IPS-11a (cell line): Measurements from ENCODE around the gene SEC16B.

Experiments
- H3K4me3 ChIP-seq: one replicate; pipeline ENCODE4 v1.5.1; 2013; ENCODE audit warnings: low read depth, low read length, control low read depth

SEC16B gene

GRCh38 chr1:177913762-177914540 lies 55.9 kb downstream of the SEC16B start:
- no peak overlapping the region for H3K4me3 ChIP-seq

- H3K4me3 ChIP-seq, result no peak overlapping the region
These were observed 56.9 kb downstream of the SEC16B start for GRCh38 chr1:177912991-177913390.

GRCh38 chr1:177909416-177909815 lies 60.4 kb downstream of the SEC16B start:
- no peak overlapping the region for H3K4me3 ChIP-seq

GRCh38 chr1:177907000-177907399 lies 62.9 kb downstream of the SEC16B start:
- no peak overlapping the region for H3K4me3 ChIP-seq

GRCh38 chr1:177905686-177906085 lies 64.2 kb downstream of the SEC16B start:
- no peak overlapping the region for H3K4me3 ChIP-seq

GRCh38 chr1:177902266-177902665 lies 67.6 kb downstream of the SEC16B start:
- no peak overlapping the region for H3K4me3 ChIP-seq

GRCh38 chr1:177897998-177898654 lies 71.7 kb downstream of the SEC16B start:
- no peak overlapping the region for H3K4me3 ChIP-seq

- no peak overlapping the region for H3K4me3 ChIP-seq
These were observed 72.4 kb downstream of the SEC16B start for GRCh38 chr1:177897281-177897997.
